GM13976 (cell line): ENCODE measurements around the gene SMYD3.
"Not testable (repeated sequence)": the region's sequence is repeated elsewhere in the genome, so short reads cannot be mapped to it uniquely, and the experiment has no call there.

Experiments used
- DNase-seq: peaks from one replicate; pipeline ENCODE4 v3.0.0; 2012; ENCODE audit warnings: low spot score
- CTCF ChIP-seq: IDR thresholded peaks from 2 replicates; pipeline ENCODE4 v1.5.1; 2012; ENCODE audit warnings: borderline replicate concordance, mild to moderate bottlenecking; ENCODE audit not compliant: insufficient read depth; ENCODE audit errors: extremely low read depth, missing control alignments, control extremely low read depth
- in situ Hi-C: fragments of 300-500 bp; cut with MboI; formaldehyde crosslinking; loops from one replicate; pipeline ENCODE4 v1.12.0; 2022; ENCODE audit warnings: low sequenced_read_pairs, mixed read lengths, inconsistent platforms; ENCODE audit not compliant: unreplicated experiment

SMYD3 gene

GRCh38 chr1:245716561-245716960, 790.5 kb downstream of the SMYD3 start:
- no peak for DNase-seq
- no peak for TF ChIP-seq CTCF
- in situ Hi-C loops = no loop called here

- no peak for DNase-seq
Observed at GRCh38 chr1:245715970-245716369, 791.1 kb downstream of the SMYD3 start.

GRCh38 chr1:245715291-245715701, 791.8 kb downstream of the SMYD3 start:
- no peak for TF ChIP-seq CTCF
- DNase-seq = no peak
- in situ Hi-C loops = no loop called here

More at GRCh38 chr1:245715970-245716369, 791.1 kb downstream of the SMYD3 start:
- in situ Hi-C loops = no loop called here
- no peak for TF ChIP-seq CTCF

- DNase-seq, in situ Hi-C loops: not testable (repeated sequence)
Observed at GRCh38 chr1:245714027-245714426, 793.1 kb downstream of the SMYD3 start.

DNA sequence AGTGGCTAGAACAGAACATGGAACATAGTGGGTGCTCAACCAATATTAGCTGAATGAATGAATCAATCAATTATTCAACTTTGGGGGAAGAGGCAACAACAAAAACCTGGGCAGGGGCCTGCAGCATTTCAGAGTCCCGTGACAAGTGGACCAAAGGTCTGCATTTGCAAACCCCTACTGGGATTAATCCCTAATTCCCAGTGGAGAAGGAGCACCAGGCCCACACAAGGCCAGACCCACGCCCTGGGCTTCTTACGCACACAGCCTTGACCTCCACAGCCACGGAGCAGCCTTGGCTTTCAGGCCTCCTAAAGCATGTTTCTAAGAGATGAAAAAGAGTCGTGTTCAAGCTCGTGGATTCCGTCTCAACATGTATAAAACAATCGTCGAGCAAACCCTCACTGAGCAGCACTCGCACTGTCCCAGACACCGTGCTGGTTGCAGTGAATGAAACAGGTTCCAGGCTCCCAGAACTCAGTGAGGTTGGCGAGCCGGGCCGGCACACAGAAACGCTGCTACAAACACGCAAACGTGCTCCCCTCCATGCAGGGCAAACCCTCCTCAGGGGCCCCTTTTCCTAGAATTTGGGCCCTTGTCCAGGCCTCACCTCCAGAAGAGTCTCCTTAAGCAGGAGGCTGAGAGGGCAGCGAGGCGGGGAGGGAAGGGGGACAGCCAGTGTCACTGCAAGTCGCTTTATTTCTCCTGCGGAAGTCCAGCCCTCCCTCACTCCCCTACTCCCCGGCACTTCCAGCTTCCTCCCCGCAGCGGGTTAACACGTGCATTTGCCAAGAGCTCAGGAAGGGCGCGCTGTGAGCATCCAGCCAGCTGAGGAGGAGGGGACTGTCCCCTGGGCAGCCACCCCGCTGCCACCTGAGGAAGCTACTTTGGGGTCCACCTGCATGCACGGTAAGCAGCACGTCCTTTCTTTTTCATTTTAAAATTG, 795.8 kb downstream of the SMYD3 start:
- no peak for TF ChIP-seq CTCF
- peak; percentile 12 for DNase-seq
- in situ Hi-C loops = no loop called here

DNA sequence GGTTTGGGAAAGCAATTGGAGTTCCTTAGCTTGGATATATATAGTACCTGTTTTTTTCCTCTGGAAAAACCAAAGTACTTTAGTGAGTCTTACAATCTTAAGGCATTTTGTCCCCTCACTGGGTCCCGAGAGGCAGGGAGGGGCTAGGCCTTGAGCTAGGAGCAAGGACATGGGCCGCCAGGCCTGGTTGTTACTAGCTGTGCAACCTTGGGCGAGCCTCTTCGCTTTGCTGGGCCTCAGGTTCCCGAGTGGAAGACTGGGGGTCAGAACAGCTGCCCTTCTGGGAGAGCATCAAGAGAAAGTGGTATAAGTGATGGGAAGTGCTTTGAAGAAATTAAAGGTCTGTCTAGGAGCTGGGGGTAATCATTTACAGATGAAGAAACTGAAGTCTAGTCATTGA, 799.1 kb downstream of the SMYD3 start:
- in situ Hi-C loops = no loop called here
- no peak for DNase-seq
- TF ChIP-seq CTCF = no peak

DNA sequence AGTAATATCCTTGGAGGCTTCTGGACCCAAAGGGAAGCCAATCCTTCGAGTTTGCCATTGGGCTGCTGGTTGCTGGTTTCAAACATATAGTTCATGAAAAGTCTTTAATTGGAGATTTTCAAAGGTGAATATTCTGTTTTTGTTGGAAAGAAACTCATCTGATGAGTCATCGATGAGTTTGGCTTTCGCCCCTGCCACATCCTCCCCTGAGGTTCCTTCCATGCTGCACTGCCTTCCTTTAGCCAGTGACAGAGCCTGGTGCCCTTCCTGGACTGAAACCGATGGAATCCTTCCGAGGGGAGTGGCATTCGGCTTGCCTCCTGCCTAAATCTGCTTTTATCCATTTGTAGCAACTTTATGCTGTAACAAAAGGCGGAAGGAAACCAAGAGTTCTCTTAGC, 802.3 kb downstream of the SMYD3 start:
- no peak for DNase-seq
- in situ Hi-C loops = no loop called here
- TF ChIP-seq CTCF = no peak
